Fibroblast of pulmonary artery (primary cell): ENCODE results near the gene OXER1.

Experiments used
- DNase-seq: peaks from one replicate; pipeline ENCODE4 v3.0.0-alpha.2; 2010; ENCODE audit warnings: low read depth
- H3K4me3 ChIP-seq: replicated peaks from 2 replicates; pipeline ENCODE4 v1.5.1; 2011; ENCODE audit warnings: low read depth, mild to moderate bottlenecking, control low read depth, low read length, moderate library complexity
- TF ChIP-seq, protein P1 (sequence below): IDR thresholded peaks from 2 replicates; pipeline ENCODE4 v1.5.1; 2011; ENCODE audit warnings: mild to moderate bottlenecking, control low read depth, low read length, inconsistent platforms; ENCODE audit errors: missing control alignments

Gene OXER1

GRCh38 chr2:42784204-42784880 is 20.4 kb upstream of the OXER1 start:
- TF ChIP-seq, protein P1, sequence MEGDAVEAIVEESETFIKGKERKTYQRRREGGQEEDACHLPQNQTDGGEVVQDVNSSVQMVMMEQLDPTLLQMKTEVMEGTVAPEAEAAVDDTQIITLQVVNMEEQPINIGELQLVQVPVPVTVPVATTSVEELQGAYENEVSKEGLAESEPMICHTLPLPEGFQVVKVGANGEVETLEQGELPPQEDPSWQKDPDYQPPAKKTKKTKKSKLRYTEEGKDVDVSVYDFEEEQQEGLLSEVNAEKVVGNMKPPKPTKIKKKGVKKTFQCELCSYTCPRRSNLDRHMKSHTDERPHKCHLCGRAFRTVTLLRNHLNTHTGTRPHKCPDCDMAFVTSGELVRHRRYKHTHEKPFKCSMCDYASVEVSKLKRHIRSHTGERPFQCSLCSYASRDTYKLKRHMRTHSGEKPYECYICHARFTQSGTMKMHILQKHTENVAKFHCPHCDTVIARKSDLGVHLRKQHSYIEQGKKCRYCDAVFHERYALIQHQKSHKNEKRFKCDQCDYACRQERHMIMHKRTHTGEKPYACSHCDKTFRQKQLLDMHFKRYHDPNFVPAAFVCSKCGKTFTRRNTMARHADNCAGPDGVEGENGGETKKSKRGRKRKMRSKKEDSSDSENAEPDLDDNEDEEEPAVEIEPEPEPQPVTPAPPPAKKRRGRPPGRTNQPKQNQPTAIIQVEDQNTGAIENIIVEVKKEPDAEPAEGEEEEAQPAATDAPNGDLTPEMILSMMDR: no peak
- H3K4me3 ChIP-seq: no peak overlapping the region
- DNase-seq: no peak

GRCh38 chr2:42783511-42783910 is 19.6 kb upstream of the OXER1 start:
- TF ChIP-seq, protein P1: no peak
- no peak overlapping the region for H3K4me3 ChIP-seq

GRCh38 chr2:42781181-42781580 is 17.2 kb upstream of the OXER1 start:
- TF ChIP-seq, protein P1: no peak
- H3K4me3 ChIP-seq: no peak overlapping the region
- DNase-seq: no peak

More at GRCh38 chr2:42783511-42783910, 19.6 kb upstream of the OXER1 start:
- no peak for DNase-seq

- TF ChIP-seq, protein P1: no peak
- DNase-seq: no peak
- H3K4me3 ChIP-seq: no peak overlapping the region
These were observed 14.2 kb upstream of the OXER1 start for GRCh38 chr2:42777883-42778805.

DNA sequence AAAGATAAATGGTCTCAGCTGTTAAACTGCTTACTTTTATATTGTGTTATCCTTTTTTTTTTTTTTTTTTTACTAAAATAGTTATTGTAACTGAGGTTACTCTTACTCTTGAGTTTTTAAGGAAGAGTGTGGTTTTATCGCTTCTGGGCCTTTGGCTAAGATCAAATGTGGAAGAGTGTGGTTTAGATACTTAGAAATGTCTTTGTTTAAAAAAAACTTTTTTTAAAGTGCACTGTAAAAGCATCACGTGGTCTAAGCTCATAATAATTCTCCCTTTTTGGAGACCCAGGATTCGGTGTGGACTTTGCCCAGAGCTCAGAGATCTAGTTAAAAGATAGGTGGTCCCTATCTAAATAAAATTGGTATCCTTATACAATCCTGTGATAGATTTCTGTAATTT is 11.9 kb upstream of the OXER1 start:
- H3K4me3 ChIP-seq: no peak overlapping the region
- no peak for DNase-seq
- TF ChIP-seq, protein P1: no peak

DNA sequence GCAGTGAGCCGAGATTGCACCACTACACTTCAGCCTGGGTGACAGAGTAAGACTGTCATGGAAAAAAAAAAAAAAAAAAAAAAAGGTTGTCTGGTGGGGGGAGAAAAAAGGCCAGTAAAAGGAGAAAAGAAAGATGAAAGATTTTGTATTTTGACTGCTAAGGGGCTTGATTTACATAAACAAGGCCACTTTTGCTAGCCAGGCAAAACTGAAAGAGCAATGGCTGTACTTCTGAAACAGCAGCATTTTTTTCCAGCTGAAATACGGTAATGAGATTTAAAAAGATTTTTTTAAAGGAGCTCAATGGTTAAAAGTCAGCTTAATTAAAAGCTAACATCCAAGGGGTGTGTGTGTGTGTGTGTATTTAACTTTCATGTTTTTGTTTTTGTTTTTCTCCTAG is 11.3 kb upstream of the OXER1 start:
- no peak for DNase-seq
- TF ChIP-seq, protein P1: no peak
- H3K4me3 ChIP-seq: no peak overlapping the region
